Prostate gland (tissue), 2 donors: Measurements from ENCODE around the gene PELI1.

ENCODE experiments used
- POLR2A ChIP-seq: fragments of 450-650 bp; IDR thresholded peaks from one replicate; pipeline ENCODE4 v1.6.1; 2016; ENCODE audit warnings: antibody characterized with exemption, mild to moderate bottlenecking
- TF ChIP-seq, protein P1 (sequence below), 4 experiments: fragments of 200-600 bp in 2 of 4; fragments of 450-650 bp in 2 of 4; sonication (generic) in 2 of 4; IDR thresholded peaks; 1 replicate in 3 of 4; 2 replicates in 1 of 4; pipeline ENCODE4 v1.5.1; 2016 to 2019; ENCODE audit warnings: antibody characterized with exemption in 4 of 4, mild to moderate bottlenecking in 2 of 4, moderate library complexity in 2 of 4

DNA sequence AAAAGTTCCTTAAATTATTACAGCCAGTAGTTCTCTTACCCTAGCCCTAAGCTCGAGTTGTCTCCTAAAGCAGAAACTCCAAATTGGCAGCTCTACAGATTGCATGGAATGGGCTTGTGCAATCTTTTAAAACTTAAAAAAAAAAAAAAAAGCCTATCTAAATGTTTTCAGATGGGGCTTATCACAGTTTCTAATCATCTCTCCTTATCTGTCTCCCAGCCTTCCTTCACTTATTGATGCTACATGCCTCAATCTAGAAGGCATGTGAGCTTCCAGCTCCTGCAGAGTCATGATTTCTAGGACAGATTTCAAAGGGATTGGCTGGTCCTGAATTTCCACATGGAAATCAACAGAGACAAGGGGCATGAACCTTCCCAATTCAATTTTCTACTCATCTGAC, 33.1 kb upstream of the PELI1 start:
- TF ChIP-seq, protein P1, sequence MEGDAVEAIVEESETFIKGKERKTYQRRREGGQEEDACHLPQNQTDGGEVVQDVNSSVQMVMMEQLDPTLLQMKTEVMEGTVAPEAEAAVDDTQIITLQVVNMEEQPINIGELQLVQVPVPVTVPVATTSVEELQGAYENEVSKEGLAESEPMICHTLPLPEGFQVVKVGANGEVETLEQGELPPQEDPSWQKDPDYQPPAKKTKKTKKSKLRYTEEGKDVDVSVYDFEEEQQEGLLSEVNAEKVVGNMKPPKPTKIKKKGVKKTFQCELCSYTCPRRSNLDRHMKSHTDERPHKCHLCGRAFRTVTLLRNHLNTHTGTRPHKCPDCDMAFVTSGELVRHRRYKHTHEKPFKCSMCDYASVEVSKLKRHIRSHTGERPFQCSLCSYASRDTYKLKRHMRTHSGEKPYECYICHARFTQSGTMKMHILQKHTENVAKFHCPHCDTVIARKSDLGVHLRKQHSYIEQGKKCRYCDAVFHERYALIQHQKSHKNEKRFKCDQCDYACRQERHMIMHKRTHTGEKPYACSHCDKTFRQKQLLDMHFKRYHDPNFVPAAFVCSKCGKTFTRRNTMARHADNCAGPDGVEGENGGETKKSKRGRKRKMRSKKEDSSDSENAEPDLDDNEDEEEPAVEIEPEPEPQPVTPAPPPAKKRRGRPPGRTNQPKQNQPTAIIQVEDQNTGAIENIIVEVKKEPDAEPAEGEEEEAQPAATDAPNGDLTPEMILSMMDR (IDR thresholded peaks at IDR 0.05), result no peak
- TF ChIP-seq POLR2A, result no peak
